ENCODE measurements around the gene ABCC10.

DNA sequence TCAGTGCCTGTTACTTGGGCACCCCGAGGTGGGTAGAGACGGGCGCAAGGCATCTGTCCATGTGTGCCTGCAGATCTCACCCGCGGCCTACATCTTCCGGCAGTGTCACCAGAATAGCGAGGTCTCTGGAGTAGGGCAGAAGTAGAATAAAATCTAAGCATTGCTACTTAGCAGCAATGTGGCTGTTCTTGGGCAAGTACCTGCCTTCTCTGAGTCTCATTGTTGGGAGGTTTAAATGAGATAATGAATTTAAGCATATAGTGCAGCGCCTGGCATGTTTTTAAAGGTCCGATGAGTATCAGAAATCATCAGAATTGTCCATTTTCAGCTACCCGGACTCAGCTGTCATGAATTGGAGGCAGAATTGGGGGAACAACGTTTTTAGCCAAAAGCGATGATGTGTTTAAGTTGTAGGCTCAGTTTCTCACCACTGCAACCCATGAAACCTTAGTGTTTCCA, 800 bp downstream of the ABCC10 start:
- TF ChIP-seq, protein P1, sequence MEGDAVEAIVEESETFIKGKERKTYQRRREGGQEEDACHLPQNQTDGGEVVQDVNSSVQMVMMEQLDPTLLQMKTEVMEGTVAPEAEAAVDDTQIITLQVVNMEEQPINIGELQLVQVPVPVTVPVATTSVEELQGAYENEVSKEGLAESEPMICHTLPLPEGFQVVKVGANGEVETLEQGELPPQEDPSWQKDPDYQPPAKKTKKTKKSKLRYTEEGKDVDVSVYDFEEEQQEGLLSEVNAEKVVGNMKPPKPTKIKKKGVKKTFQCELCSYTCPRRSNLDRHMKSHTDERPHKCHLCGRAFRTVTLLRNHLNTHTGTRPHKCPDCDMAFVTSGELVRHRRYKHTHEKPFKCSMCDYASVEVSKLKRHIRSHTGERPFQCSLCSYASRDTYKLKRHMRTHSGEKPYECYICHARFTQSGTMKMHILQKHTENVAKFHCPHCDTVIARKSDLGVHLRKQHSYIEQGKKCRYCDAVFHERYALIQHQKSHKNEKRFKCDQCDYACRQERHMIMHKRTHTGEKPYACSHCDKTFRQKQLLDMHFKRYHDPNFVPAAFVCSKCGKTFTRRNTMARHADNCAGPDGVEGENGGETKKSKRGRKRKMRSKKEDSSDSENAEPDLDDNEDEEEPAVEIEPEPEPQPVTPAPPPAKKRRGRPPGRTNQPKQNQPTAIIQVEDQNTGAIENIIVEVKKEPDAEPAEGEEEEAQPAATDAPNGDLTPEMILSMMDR (IDR thresholded peaks at IDR 0.05) = no peak
- no peak for TF ChIP-seq POLR2A (IDR thresholded peaks at IDR 0.05)
